ENCODE results near the gene FER. TPM values are rescaled to one million over a fixed set of nuclear protein-coding genes. Genes with fewer than 3 reads are reported as not detected.

Gene FER
- total and polyA plus RNA-seq, 9 of the 15 experiments (the other 6 are each of a cell fraction or from before 2014, with no cell fraction given), result 6.7 to 18.2 (median 8.9) TPM

DNA sequence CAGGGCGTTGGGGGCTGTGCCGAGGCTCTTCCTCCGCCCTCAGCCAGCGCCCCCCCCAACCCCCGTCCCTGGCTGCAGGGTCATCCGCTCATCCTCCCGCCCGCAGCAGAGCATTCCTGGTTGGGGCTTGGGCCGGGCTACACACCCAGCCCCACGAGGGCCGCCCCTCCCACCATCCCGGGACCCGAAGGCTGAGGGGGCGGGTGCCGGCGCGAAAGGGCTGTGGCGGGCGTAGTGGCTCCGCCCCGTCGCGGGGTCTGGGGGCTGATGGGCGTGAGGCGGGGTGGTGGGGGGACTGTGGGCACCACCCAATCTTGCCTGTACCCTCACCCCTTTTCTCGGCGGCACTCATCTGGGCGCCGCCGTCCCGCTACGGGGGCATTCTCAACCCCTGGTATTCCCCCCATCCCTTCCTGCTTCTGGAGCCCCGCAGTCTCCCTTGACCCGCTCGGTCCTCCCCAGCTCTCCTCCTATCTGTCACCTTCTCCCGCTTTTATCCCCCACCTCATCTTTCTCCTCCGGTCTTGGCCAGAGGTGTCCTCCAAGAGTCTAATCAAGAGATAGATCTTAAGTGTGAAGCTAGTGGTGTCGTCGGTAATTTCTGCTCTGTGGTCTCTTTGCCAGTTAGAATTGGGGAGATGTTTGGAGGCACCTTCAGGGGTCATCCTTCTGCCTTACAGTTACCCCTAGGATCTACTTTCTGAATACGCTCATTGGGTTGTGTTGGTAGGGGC lies 1.6 kb downstream of the FER start (continued):
- peak; percentile 8; the same call in 1 of the 2 replicates for TF ChIP-seq KLF16 (IDR thresholded peaks at IDR 0.05)
- peak; percentile 70 for TF ChIP-seq GATA2 (CRISPR knock-in tag; IDR thresholded peaks at IDR 0.05)
- TF ChIP-seq, protein P1, sequence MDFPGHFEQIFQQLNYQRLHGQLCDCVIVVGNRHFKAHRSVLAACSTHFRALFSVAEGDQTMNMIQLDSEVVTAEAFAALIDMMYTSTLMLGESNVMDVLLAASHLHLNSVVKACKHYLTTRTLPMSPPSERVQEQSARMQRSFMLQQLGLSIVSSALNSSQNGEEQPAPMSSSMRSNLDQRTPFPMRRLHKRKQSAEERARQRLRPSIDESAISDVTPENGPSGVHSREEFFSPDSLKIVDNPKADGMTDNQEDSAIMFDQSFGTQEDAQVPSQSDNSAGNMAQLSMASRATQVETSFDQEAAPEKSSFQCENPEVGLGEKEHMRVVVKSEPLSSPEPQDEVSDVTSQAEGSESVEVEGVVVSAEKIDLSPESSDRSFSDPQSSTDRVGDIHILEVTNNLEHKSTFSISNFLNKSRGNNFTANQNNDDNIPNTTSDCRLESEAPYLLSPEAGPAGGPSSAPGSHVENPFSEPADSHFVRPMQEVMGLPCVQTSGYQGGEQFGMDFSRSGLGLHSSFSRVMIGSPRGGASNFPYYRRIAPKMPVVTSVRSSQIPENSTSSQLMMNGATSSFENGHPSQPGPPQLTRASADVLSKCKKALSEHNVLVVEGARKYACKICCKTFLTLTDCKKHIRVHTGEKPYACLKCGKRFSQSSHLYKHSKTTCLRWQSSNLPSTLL (IDR thresholded peaks at IDR 0.05), result no peak
- TF ChIP-seq PRPF4 (IDR thresholded peaks at IDR 0.05; ENCODE audit: insufficient read depth, low read depth, low read length, poor library complexity, severe bottlenecking), result no peak
- TF ChIP-seq ZNF644 (tag; IDR thresholded peaks at IDR 0.05; ENCODE audit: low read depth), result no peak
- TF ChIP-seq, protein P2, sequence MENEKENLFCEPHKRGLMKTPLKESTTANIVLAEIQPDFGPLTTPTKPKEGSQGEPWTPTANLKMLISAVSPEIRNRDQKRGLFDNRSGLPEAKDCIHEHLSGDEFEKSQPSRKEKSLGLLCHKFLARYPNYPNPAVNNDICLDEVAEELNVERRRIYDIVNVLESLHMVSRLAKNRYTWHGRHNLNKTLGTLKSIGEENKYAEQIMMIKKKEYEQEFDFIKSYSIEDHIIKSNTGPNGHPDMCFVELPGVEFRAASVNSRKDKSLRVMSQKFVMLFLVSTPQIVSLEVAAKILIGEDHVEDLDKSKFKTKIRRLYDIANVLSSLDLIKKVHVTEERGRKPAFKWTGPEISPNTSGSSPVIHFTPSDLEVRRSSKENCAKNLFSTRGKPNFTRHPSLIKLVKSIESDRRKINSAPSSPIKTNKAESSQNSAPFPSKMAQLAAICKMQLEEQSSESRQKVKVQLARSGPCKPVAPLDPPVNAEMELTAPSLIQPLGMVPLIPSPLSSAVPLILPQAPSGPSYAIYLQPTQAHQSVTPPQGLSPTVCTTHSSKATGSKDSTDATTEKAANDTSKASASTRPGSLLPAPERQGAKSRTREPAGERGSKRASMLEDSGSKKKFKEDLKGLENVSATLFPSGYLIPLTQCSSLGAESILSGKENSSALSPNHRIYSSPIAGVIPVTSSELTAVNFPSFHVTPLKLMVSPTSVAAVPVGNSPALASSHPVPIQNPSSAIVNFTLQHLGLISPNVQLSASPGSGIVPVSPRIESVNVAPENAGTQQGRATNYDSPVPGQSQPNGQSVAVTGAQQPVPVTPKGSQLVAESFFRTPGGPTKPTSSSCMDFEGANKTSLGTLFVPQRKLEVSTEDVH (IDR thresholded peaks at IDR 0.05; ENCODE audit: low read depth, partially characterized antibody), result peak; percentile 14
- no peak for TF ChIP-seq NR1H2 (CRISPR knock-in tag; IDR thresholded peaks at IDR 0.05)
- TF ChIP-seq, protein P3, sequence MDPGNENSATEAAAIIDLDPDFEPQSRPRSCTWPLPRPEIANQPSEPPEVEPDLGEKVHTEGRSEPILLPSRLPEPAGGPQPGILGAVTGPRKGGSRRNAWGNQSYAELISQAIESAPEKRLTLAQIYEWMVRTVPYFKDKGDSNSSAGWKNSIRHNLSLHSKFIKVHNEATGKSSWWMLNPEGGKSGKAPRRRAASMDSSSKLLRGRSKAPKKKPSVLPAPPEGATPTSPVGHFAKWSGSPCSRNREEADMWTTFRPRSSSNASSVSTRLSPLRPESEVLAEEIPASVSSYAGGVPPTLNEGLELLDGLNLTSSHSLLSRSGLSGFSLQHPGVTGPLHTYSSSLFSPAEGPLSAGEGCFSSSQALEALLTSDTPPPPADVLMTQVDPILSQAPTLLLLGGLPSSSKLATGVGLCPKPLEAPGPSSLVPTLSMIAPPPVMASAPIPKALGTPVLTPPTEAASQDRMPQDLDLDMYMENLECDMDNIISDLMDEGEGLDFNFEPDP (CRISPR knock-in tag; IDR thresholded peaks at IDR 0.05), result no peak
- TF ChIP-seq TOE1 (IDR thresholded peaks at IDR 0.05; ENCODE audit: borderline replicate concordance), result peak; percentile 10; the same call in 1 of the 2 replicates
- TF ChIP-seq TOE1 (CRISPR knock-in tag; IDR thresholded peaks at IDR 0.05; ENCODE audit: borderline replicate concordance, low read depth), result no peak
- TF ChIP-seq ERF (CRISPR knock-in tag; IDR thresholded peaks at IDR 0.05), result no peak
- TF ChIP-seq HDGF (IDR thresholded peaks at IDR 0.05), result no peak
- no peak for TF ChIP-seq CHD4 (IDR thresholded peaks at IDR 0.05; ENCODE audit: insufficient read depth, insufficient replicate concordance, low read depth, low read length, poor library complexity, severe bottlenecking)
- 0 out of 2 replicates have a peak, but pooled peaks have one; percentile 33 for TF ChIP-seq FOXJ2 (tag; IDR thresholded peaks at IDR 0.05)
- TF ChIP-seq, protein P4, sequence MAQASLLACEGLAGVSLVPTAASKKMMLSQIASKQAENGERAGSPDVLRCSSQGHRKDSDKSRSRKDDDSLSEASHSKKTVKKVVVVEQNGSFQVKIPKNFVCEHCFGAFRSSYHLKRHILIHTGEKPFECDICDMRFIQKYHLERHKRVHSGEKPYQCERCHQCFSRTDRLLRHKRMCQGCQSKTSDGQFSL (CRISPR knock-in tag; IDR thresholded peaks at IDR 0.05), result peak; percentile 97
- TF ChIP-seq, protein P4 (tag; IDR thresholded peaks at IDR 0.05), result peak in 1 of 2 experiments; percentile 92; a peak in 2 of 4 replicates
- TF ChIP-seq MTA3 (IDR thresholded peaks at IDR 0.05; ENCODE audit: borderline replicate concordance), result 0 out of 2 replicates have a peak, but pooled peaks have one; percentile 16
- peak in 1 of 2 experiments; percentile 4; a peak in 1 of 4 replicates for TF ChIP-seq MAZ (CRISPR knock-in tag; conservative IDR thresholded peaks at IDR 0.05 in 1 of 2, IDR thresholded peaks at IDR 0.05 in 1 of 2)
- TF ChIP-seq CBX3 (IDR thresholded peaks at IDR 0.05; ENCODE audit: borderline replicate concordance in 1 of 2, low read length in 2 of 2), result no peak
- no peak for TF ChIP-seq PPARD (CRISPR knock-in tag; IDR thresholded peaks at IDR 0.05)
